OCI-LY7 (cell line): ENCODE results near the gene RRAGA. TPM values are rescaled to one million over a fixed set of nuclear protein-coding genes. Genes with fewer than 3 reads are reported as not detected.

Experiments
- BruUV-seq: library from RNA; stranded (reverse); fragments of 400-500 nt; replicated peaks from 2 replicates; lab custom pipeline; 2021; lab: Mats Ljungman, UMichigan
- CTCF ChIA-PET: fragments of 300-600 bp; sonication (Branson Sonifier 250); formaldehyde crosslinking; loops from one replicate; lab custom pipeline; 2022; ENCODE audit warnings: antibody characterized with exemption; ENCODE audit not compliant: unreplicated experiment; lab: Charles Lee
- POLR2A ChIA-PET: fragments of 300-600 bp; sonication (Branson Sonifier 250); formaldehyde crosslinking; loops from one replicate; lab custom pipeline; 2022; ENCODE audit warnings: antibody characterized with exemption; lab: Charles Lee
- DNase-seq: peaks from one replicate; pipeline ENCODE4 v3.0.0-alpha.2; 2015; ENCODE audit warnings: low spot score
- H2AFZ ChIP-seq: fragments of 200-600 bp; sonication (generic), shearing (Covaris generic); 2 replicates; pipeline ENCODE4 v1.6.1; 2014; ENCODE audit warnings: mild to moderate bottlenecking, antibody characterized with exemption, low read length, moderate library complexity
- H3K27ac ChIP-seq: fragments of 200-600 bp; sonication (generic); 2 replicates; pipeline ENCODE4 v1.5.1; 2014; ENCODE audit warnings: mixed run types, low read depth, mild to moderate bottlenecking, moderate library complexity, low read length, inconsistent platforms; ENCODE audit not compliant: poor library complexity, severe bottlenecking
- H3K36me3 ChIP-seq: fragments of 200-600 bp; sonication (generic); 2 replicates; pipeline ENCODE4 v1.6.1; 2014; ENCODE audit warnings: mild to moderate bottlenecking, antibody characterized with exemption, low read length, moderate library complexity, mixed read lengths; ENCODE audit not compliant: insufficient read depth
- H3K4me1 ChIP-seq: fragments of 200-600 bp; sonication (generic); 2 replicates; pipeline ENCODE4 v1.5.1; 2014; ENCODE audit warnings: mild to moderate bottlenecking, low read length; ENCODE audit not compliant: insufficient read depth, poor library complexity, severe bottlenecking
- H3K4me2 ChIP-seq: fragments of 200-600 bp; sonication (generic); 2 replicates; pipeline ENCODE4 v1.6.1; 2014; ENCODE audit warnings: mild to moderate bottlenecking, low read length
- H3K4me3 ChIP-seq: fragments of 200-600 bp; sonication (generic); 2 replicates; pipeline ENCODE4 v1.5.1; 2014; ENCODE audit warnings: mild to moderate bottlenecking, low read depth, low read length; ENCODE audit not compliant: poor library complexity, severe bottlenecking
- H3K79me2 ChIP-seq: fragments of 200-600 bp; sonication (generic); 2 replicates; pipeline ENCODE4 v1.6.1; 2016; ENCODE audit warnings: low read depth, mild to moderate bottlenecking, low read length, moderate library complexity, mixed read lengths; ENCODE audit not compliant: insufficient read depth
- H3K9me2 ChIP-seq: fragments of 200-600 bp; sonication (generic); 2 replicates; pipeline ENCODE4 v1.6.1; 2016; ENCODE audit warnings: mild to moderate bottlenecking, low read length, mixed read lengths; ENCODE audit not compliant: insufficient read depth
- H3K9me3 ChIP-seq: fragments of 200-600 bp; sonication (generic); 2 replicates; pipeline ENCODE4 v1.6.1; 2014; ENCODE audit warnings: mild to moderate bottlenecking, mixed run types, low read length, mixed read lengths
- H4K20me1 ChIP-seq: fragments of 200-600 bp; sonication (generic); 2 replicates; pipeline ENCODE4 v1.6.1; 2014; ENCODE audit warnings: mild to moderate bottlenecking, antibody characterized with exemption, low read length, moderate library complexity, mixed read lengths; ENCODE audit not compliant: insufficient read depth
- CTCF ChIP-seq: fragments of 200-600 bp; sonication (generic); conservative IDR thresholded peaks from 2 replicates; pipeline ENCODE4 v1.5.1; 2014; ENCODE audit warnings: mild to moderate bottlenecking, antibody characterized with exemption, low read length, moderate library complexity, mixed read lengths
- EZH2phosphoT487 ChIP-seq: fragments of 200-600 bp; sonication (generic); IDR thresholded peaks from 2 replicates; pipeline ENCODE4 v1.6.1; 2018; ENCODE audit warnings: low read depth, borderline replicate concordance, mild to moderate bottlenecking, mixed run types, antibody characterized with exemption, low read length, moderate library complexity, mixed read lengths
- intact Hi-C: fragments of 100-400 bp; cut with micrococcal nuclease; formaldehyde crosslinking; loops from one replicate; pipeline ENCODE4 v1.10.0; 2022; ENCODE audit not compliant: unreplicated experiment
- total RNA-seq, 2 experiments: library from RNA; depleted of rRNA in 1 of 2; stranded (reverse); fragments of >200 nt in 1 of 2; shearing (Covaris generic) in 1 of 2; gene quantifications; 2 replicates each; pipeline ENCODE4 v1.2.3, GENCODE V29; 2014 to 2022

The RRAGA gene
- total RNA-seq, 2 experiments from 2014 or later: 25.9 to 43.0 TPM

GRCh38 chr9:19074229-19074628 lies 25.0 kb downstream of the RRAGA start:
- Histone ChIP-seq H3K4me1 (no peaks in the 10 kb centered on the region), H4K20me1 (no peaks in the 10 kb centered on the region), H3K36me3 (peaks cover 98% of the 10 kb centered on the region), H3K27ac (no peak overlapping the region), H2AFZ (no peak overlapping the region), H3K4me2 (no peak overlapping the region), H3K4me3 (no peak overlapping the region), H3K9me3 (0 out of 2 replicates have a peak, but pooled peaks cover 4% of the 10 kb centered on the region), H3K9me2 (no peaks in the 10 kb centered on the region), H3K79me2 (no peaks in the 10 kb centered on the region)
- intact Hi-C loops: no loop called here
- POLR2A ChIA-PET: interaction anchor here (0.6 kb wide), 1 partner anchor 18 kb away, joined by 3 read pairs; no protein-coding TSS in a partner anchor
- no peak for DNase-seq
- TF ChIP-seq CTCF: no peak
- no peak for TF ChIP-seq EZH2phosphoT487
- no TSS peak for BruUV-seq
- CTCF ChIA-PET: no interaction called here

- Histone ChIP-seq H3K9me2 (no peaks in the 10 kb centered on the region), H3K27ac (no peak overlapping the region), H3K9me3 (0 out of 2 replicates have a peak, but pooled peaks cover 4% of the 10 kb centered on the region), H3K79me2 (no peaks in the 10 kb centered on the region), H3K4me2 (no peak overlapping the region), H3K36me3 (peaks cover 96% of the 10 kb centered on the region), H3K4me3 (no peak overlapping the region), H2AFZ (no peak overlapping the region), H4K20me1 (no peaks in the 10 kb centered on the region), H3K4me1 (no peaks in the 10 kb centered on the region)
- CTCF ChIA-PET: no interaction called here
- DNase-seq: no peak
- POLR2A ChIA-PET: interaction anchor here (0.6 kb wide), 1 partner anchor 18 kb away, joined by 3 read pairs; no protein-coding TSS in a partner anchor
- TF ChIP-seq EZH2phosphoT487 (no peak), CTCF (no peak)
- BruUV-seq: TSS peak; percentile 14
- intact Hi-C loops: no loop called here
Observed at GRCh38 chr9:19074836-19075235, 25.6 kb downstream of the RRAGA start.

- H3K4me2 ChIP-seq: no peak overlapping the region
- H3K27ac ChIP-seq: no peak overlapping the region
- H3K4me1 ChIP-seq: no peaks in the 10 kb centered on the region
- peaks cover 97% of the 10 kb centered on the region for H3K36me3 ChIP-seq
- H3K9me2 ChIP-seq: no peaks in the 10 kb centered on the region
- no peaks in the 10 kb centered on the region; the same call in 1 of the 2 replicates for H4K20me1 ChIP-seq
- ChIA-PET CTCF (no interaction called here), POLR2A (interaction anchor here (0.6 to 1.1 kb wide), 4 partner anchors 19 to 217 kb away, joined by 3 to 4 read pairs (median 3); no protein-coding TSS in a partner anchor)
- H3K9me3 ChIP-seq: no peaks in the 10 kb centered on the region
- peak; percentile 27 for DNase-seq
- no peak overlapping the region for H2AFZ ChIP-seq
- TF ChIP-seq CTCF (peak; percentile 78), EZH2phosphoT487 (no peak)
- intact Hi-C loops: loop anchor here (5.0 kb wide), 1 partner anchor 372 kb away; no protein-coding TSS in a partner anchor
- BruUV-seq: TSS peak; percentile 48
- no peaks in the 10 kb centered on the region for H3K79me2 ChIP-seq
- H3K4me3 ChIP-seq: no peak overlapping the region
Observed at GRCh38 chr9:19085295-19085694, 36.1 kb downstream of the RRAGA start.
